Omental fat pad (tissue), 4 donors: ENCODE results near the gene GP1BB. TPM values are rescaled to one million over a fixed set of nuclear protein-coding genes. Genes with fewer than 3 reads are reported as not detected.

Source experiments
- ATAC-seq: fragments of 150-250 bp; one replicate; pipeline ENCODE4 v1.9.1; 2016; ENCODE audit warnings: mild to moderate bottlenecking, moderate library complexity; ENCODE audit not compliant: low FRiP score
- DNase-seq: peaks from one replicate; pipeline ENCODE4 v3.0.0-alpha.2; 2019; ENCODE audit warnings: low spot score
- total RNA-seq, 4 donors: library from RNA; depleted of rRNA; stranded (reverse); fragments of >200 nt; gene quantifications; one replicate each; pipeline ENCODE4 v1.1.0, GENCODE V29; 2016
- TF ChIP-seq, protein P1 (sequence below), 3 donors: fragments of 450-650 bp; IDR thresholded peaks; one replicate each; pipeline ENCODE4 v1.5.1; 2016 to 2017; ENCODE audit warnings: antibody characterized with exemption in 3 of 3, mild to moderate bottlenecking in 3 of 3, moderate library complexity in 2 of 3

GP1BB gene
- total RNA-seq, 4 donors from 2014 or later = 0.88 to 9.3 (median 1.4) TPM

- TF ChIP-seq, protein P1, sequence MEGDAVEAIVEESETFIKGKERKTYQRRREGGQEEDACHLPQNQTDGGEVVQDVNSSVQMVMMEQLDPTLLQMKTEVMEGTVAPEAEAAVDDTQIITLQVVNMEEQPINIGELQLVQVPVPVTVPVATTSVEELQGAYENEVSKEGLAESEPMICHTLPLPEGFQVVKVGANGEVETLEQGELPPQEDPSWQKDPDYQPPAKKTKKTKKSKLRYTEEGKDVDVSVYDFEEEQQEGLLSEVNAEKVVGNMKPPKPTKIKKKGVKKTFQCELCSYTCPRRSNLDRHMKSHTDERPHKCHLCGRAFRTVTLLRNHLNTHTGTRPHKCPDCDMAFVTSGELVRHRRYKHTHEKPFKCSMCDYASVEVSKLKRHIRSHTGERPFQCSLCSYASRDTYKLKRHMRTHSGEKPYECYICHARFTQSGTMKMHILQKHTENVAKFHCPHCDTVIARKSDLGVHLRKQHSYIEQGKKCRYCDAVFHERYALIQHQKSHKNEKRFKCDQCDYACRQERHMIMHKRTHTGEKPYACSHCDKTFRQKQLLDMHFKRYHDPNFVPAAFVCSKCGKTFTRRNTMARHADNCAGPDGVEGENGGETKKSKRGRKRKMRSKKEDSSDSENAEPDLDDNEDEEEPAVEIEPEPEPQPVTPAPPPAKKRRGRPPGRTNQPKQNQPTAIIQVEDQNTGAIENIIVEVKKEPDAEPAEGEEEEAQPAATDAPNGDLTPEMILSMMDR (IDR thresholded peaks at IDR 0.05) = no peak
- ATAC-seq (no peak), DNase-seq (no peak)
These were observed 44.3 kb downstream of the GP1BB start for GRCh38 chr22:19767427-19768341.

DNA sequence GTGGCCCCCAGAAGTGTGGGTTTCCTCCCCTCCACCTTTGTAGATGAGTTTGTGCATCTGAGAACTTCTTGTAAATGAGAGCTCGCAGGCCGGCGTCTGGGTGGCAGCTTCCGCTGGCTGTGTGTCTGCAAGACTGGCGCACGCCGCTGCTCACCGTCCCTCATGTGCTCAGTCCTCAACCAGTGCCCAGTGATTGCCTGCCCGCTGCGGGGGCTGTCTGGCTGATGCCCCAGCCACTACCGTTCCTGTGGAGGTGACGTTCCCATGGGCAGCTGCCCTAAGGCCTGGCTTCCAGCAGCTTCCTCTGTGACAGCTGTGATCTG lies 46.0 kb downstream of the GP1BB start:
- DNase-seq (no peak), ATAC-seq (no peak)
- TF ChIP-seq, protein P1 (IDR thresholded peaks at IDR 0.05) = no peak

DNA sequence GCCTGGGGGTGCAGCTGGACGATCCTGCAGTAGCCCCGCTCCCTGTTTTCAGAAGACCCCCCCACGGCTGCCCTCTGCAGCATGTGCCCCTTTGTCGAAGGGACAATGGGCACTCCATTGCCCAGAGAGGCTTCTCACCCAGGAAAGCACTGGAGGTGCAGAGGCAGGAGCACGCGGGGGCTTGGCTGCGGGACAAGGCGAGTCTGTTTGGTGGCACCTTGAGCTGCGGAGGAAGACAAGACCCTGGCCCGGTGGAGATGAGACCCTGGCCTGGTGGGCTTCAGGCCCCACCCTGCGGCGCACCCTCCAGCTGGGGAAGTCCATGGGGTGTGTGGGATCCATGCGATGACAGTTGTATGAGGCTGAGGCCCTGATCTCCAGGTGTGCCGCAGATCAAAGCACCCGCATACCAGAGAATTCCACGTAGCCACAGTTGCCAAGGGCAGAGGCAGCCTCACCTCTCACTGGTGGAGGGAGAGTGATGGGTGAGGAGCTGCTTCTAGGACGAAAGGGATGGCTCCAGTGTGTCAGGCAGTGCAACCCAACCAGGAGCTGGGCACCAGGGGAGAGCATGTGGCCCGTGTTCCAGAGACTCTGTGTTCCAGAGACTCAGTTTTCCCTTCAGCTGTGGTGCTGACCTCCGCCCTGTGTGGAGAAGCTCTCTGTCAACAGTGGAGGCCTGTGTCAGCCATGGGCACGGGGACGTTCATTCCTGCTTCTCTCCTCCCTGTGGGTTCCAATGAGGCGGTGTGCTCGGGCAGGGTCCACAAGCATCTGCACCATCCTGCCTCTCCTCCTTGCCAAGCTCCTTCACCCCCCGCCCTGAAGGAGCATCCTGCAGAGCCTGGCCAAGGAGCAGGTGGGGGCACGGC lies 47.2 kb downstream of the GP1BB start:
- ATAC-seq (no peak), DNase-seq (no peak)
- TF ChIP-seq, protein P1 (IDR thresholded peaks at IDR 0.05) = no peak

GRCh38 chr22:19772422-19772672 lies 49.0 kb downstream of the GP1BB start:
- ATAC-seq (no peak), DNase-seq (no peak)
- TF ChIP-seq, protein P1 (IDR thresholded peaks at IDR 0.05) = no peak

GRCh38 chr22:19772673-19773469 lies 49.5 kb downstream of the GP1BB start:
- DNase-seq = no peak
- TF ChIP-seq, protein P1 (IDR thresholded peaks at IDR 0.05) = no peak
- no peak for ATAC-seq

DNA sequence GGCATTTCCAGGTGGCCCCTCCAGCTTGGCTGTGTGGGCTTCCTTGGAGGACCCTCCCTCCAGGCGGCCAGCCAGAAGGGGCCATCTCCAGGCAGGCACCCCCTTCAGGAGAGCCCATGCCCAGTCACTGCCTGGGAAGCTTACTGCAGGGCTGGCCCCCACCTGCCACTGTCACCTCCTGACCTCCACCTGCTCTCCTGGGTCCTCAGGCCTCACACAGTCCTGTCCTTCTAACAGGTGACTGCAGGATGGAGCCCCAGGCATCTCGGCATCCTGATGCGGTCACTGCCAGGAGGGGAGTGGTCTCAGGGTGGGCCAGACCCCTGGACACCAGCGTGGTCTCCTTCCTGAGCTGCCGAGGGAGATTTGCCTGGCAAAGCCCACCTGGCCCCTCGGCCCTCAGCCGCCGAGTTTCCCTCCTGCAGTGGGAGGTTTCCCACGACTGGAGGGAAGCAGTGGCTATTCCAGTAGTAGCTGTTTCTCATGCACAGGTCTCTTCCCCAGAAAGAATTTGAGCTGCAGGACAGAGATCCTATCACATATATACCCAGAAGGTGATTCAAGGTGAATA lies 50.2 kb downstream of the GP1BB start:
- DNase-seq (no peak), ATAC-seq (no peak)
- TF ChIP-seq, protein P1 (IDR thresholded peaks at IDR 0.05) = no peak

Other genes with a start within 250 kb of the GP1BB start
- 10 to 100 TPM; 32.3 to 47.5 (median 40.3) TPM for gene UFD1, start 244.3 kb upstream of the GP1BB start, total RNA-seq
- gene CDC45, start 243.6 kb upstream of the GP1BB start, total RNA-seq = 1 to 10 TPM in 2 of 4 donors, under 1 TPM in 1, not detected in 1; 0.95 to 1.4 (median 1.2) TPM
- gene CLDN5, start 199.1 kb upstream of the GP1BB start, total RNA-seq = 100 to 1,000 TPM in 2 of 4 donors, 10 to 100 TPM in 2; 67.6 to 367 (median 162) TPM
- gene SEPTIN5, start 9.0 kb upstream of the GP1BB start, total RNA-seq = 10 to 100 TPM in 1 of 4 donors, 1 to 10 TPM in 3; 3.7 to 19.1 (median 5.9) TPM
- 1 to 10 TPM in 1 of 4 donors, under 1 TPM in 1, not detected in 2; 0.65 to 2.7 TPM for gene TBX1, start 37.2 kb downstream of the GP1BB start, total RNA-seq
- 1 to 10 TPM; 4.3 to 7.6 (median 6.1) TPM for gene GNB1L, start 131.3 kb downstream of the GP1BB start, total RNA-seq
- 10 to 100 TPM in 3 of 4 donors, 1 to 10 TPM in 1; 7.6 to 12.6 (median 10.4) TPM for gene RTL10, start 131.3 kb downstream of the GP1BB start, total RNA-seq
- gene COMT, start 218.2 kb downstream of the GP1BB start, total RNA-seq = 100 to 1,000 TPM; 166 to 214 (median 180) TPM
- 10 to 100 TPM; 10.1 to 24.4 (median 15.1) TPM for gene TXNRD2, start 218.3 kb downstream of the GP1BB start, total RNA-seq